NCI-H446 treated with DMSO at 0.1 percent for 48 hours (cell line): ENCODE results near the gene CYP39A1.
"Not testable (repeated sequence)": the region's sequence is repeated elsewhere in the genome, so short reads cannot be mapped to it uniquely, and the experiment has no call there.

ENCODE experiments used
- DNase-seq: peaks from one replicate; lab custom pipeline; 2025; lab: John Stamatoyannopoulos, UW

The CYP39A1 gene

GRCh38 chr6:46648869-46649492 is 3.6 kb downstream of the CYP39A1 start:
- no peak for DNase-seq

- not testable (repeated sequence) for DNase-seq
These were observed 4.5 kb downstream of the CYP39A1 start for GRCh38 chr6:46648108-46648507.

GRCh38 chr6:46645265-46645664 is 7.4 kb downstream of the CYP39A1 start:
- no peak for DNase-seq

GRCh38 chr6:46642928-46643751 is 9.5 kb downstream of the CYP39A1 start:
- DNase-seq: no peak

- no peak for DNase-seq
These were observed 14.0 kb downstream of the CYP39A1 start for GRCh38 chr6:46638650-46639049.

- no peak for DNase-seq
These were observed 14.7 kb downstream of the CYP39A1 start for GRCh38 chr6:46637933-46638332.

GRCh38 chr6:46637145-46637544 is 15.5 kb downstream of the CYP39A1 start:
- no peak for DNase-seq

- no peak for DNase-seq
These were observed 17.2 kb downstream of the CYP39A1 start for GRCh38 chr6:46635462-46635861.

- no peak for DNase-seq
These were observed 20.6 kb downstream of the CYP39A1 start for GRCh38 chr6:46632053-46632452.

GRCh38 chr6:46629691-46630090 is 22.9 kb downstream of the CYP39A1 start:
- DNase-seq: no peak

GRCh38 chr6:46628976-46629375 is 23.6 kb downstream of the CYP39A1 start:
- no peak for DNase-seq

- DNase-seq: no peak
These were observed 24.1 kb downstream of the CYP39A1 start for GRCh38 chr6:46628498-46628897.

GRCh38 chr6:46626976-46627375 is 25.6 kb downstream of the CYP39A1 start:
- no peak for DNase-seq

- no peak for DNase-seq
These were observed 26.2 kb downstream of the CYP39A1 start for GRCh38 chr6:46626228-46626909.

- DNase-seq: no peak
These were observed 33.9 kb downstream of the CYP39A1 start for GRCh38 chr6:46618726-46619125.

- no peak for DNase-seq
These were observed 40.0 kb downstream of the CYP39A1 start for GRCh38 chr6:46612645-46613044.

GRCh38 chr6:46610862-46611553 is 41.6 kb downstream of the CYP39A1 start:
- no peak for DNase-seq

GRCh38 chr6:46606338-46606737 is 46.3 kb downstream of the CYP39A1 start:
- no peak for DNase-seq

- DNase-seq: no peak
These were observed 47.4 kb downstream of the CYP39A1 start for GRCh38 chr6:46605091-46605797.

- DNase-seq: no peak
These were observed 54.4 kb downstream of the CYP39A1 start for GRCh38 chr6:46598215-46598614.

- no peak for DNase-seq
These were observed 59.9 kb downstream of the CYP39A1 start for GRCh38 chr6:46592740-46593139.

GRCh38 chr6:46592046-46592445 is 60.6 kb downstream of the CYP39A1 start:
- no peak for DNase-seq
